ENCODE results near the gene LRMDA. TPM values are rescaled to one million over a fixed set of nuclear protein-coding genes. Genes with fewer than 3 reads are reported as not detected.

Gene LRMDA
- total RNA-seq, 4 donors from 2014 or later: 1.4 to 23.1 (median 3.6) TPM

- Histone ChIP-seq H3K27ac (no peak overlapping the region), H3K36me3 (no peaks in the 10 kb centered on the region), H3K27me3 (no peaks in the 10 kb centered on the region), H3K4me3 (no peak overlapping the region), H3K9me3 (no peaks in the 10 kb centered on the region), H3K4me1 (peaks cover 0 to 3% (median 0%) of the 10 kb centered on the region in 4 donors)
- TF ChIP-seq POLR2A (IDR thresholded peaks at IDR 0.05): no peak
- TF ChIP-seq, protein P1, sequence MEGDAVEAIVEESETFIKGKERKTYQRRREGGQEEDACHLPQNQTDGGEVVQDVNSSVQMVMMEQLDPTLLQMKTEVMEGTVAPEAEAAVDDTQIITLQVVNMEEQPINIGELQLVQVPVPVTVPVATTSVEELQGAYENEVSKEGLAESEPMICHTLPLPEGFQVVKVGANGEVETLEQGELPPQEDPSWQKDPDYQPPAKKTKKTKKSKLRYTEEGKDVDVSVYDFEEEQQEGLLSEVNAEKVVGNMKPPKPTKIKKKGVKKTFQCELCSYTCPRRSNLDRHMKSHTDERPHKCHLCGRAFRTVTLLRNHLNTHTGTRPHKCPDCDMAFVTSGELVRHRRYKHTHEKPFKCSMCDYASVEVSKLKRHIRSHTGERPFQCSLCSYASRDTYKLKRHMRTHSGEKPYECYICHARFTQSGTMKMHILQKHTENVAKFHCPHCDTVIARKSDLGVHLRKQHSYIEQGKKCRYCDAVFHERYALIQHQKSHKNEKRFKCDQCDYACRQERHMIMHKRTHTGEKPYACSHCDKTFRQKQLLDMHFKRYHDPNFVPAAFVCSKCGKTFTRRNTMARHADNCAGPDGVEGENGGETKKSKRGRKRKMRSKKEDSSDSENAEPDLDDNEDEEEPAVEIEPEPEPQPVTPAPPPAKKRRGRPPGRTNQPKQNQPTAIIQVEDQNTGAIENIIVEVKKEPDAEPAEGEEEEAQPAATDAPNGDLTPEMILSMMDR (IDR thresholded peaks at IDR 0.05): no peak
- DNase-seq: no peak
Observed at GRCh38 chr10:75793848-75794247, 362.4 kb downstream of the LRMDA start.

- H3K4me1 ChIP-seq: peaks cover 0 to 6% (median 0%) of the 10 kb centered on the region in 4 donors
- H3K9me3 ChIP-seq: no peaks in the 10 kb centered on the region
- H3K36me3 ChIP-seq: no peaks in the 10 kb centered on the region
- no peak for TF ChIP-seq POLR2A (IDR thresholded peaks at IDR 0.05)
- TF ChIP-seq, protein P1 (IDR thresholded peaks at IDR 0.05): no peak
- no peaks in the 10 kb centered on the region for H3K27me3 ChIP-seq
- H3K27ac ChIP-seq: no peak overlapping the region
- DNase-seq: no peak
- no peak overlapping the region for H3K4me3 ChIP-seq
Observed at GRCh38 chr10:75801121-75801520, 369.7 kb downstream of the LRMDA start.

GRCh38 chr10:75801661-75802060 is 370.2 kb downstream of the LRMDA start:
- TF ChIP-seq, protein P1 (IDR thresholded peaks at IDR 0.05): no peak
- no peak for TF ChIP-seq POLR2A (IDR thresholded peaks at IDR 0.05)
- no peak for DNase-seq
- H3K27ac ChIP-seq: peak overlapping the region in 1 of 4 donors; percentile 34

DNA sequence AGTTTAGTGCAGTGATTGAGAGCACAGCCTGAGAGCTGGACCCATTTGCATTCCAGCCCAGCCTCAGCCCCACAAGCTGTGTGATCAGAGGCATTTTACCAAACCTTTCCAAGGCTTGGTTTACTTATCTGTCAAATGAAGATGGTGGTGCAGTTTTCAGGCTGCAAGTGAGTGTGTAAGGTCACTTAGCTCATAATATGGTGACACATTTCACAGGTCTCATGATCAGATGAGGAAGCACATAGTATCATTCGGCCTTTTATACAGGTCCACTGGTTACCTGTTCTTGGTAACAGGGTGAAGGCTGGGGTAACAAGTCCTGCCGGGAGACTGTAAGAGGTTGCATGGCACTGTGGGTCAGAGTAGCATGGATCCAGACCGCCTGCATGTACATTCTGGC is 371.7 kb downstream of the LRMDA start:
- Histone ChIP-seq H3K36me3 (no peaks in the 10 kb centered on the region), H3K27me3 (no peaks in the 10 kb centered on the region), H3K27ac (no peak overlapping the region), H3K4me3 (no peak overlapping the region), H3K9me3 (no peaks in the 10 kb centered on the region), H3K4me1 (peaks cover 0 to 6% (median 0%) of the 10 kb centered on the region in 4 donors)
- no peak for DNase-seq
- TF ChIP-seq, protein P1 (IDR thresholded peaks at IDR 0.05): no peak
- TF ChIP-seq POLR2A (IDR thresholded peaks at IDR 0.05): no peak

More at GRCh38 chr10:75801661-75802060, 370.2 kb downstream of the LRMDA start:
- no peak overlapping the region for H3K4me3 ChIP-seq
- no peaks in the 10 kb centered on the region for H3K9me3 ChIP-seq
- H3K4me1 ChIP-seq: peaks cover 0 to 6% (median 0%) of the 10 kb centered on the region in 4 donors
- no peaks in the 10 kb centered on the region for H3K36me3 ChIP-seq
- no peaks in the 10 kb centered on the region for H3K27me3 ChIP-seq

DNA sequence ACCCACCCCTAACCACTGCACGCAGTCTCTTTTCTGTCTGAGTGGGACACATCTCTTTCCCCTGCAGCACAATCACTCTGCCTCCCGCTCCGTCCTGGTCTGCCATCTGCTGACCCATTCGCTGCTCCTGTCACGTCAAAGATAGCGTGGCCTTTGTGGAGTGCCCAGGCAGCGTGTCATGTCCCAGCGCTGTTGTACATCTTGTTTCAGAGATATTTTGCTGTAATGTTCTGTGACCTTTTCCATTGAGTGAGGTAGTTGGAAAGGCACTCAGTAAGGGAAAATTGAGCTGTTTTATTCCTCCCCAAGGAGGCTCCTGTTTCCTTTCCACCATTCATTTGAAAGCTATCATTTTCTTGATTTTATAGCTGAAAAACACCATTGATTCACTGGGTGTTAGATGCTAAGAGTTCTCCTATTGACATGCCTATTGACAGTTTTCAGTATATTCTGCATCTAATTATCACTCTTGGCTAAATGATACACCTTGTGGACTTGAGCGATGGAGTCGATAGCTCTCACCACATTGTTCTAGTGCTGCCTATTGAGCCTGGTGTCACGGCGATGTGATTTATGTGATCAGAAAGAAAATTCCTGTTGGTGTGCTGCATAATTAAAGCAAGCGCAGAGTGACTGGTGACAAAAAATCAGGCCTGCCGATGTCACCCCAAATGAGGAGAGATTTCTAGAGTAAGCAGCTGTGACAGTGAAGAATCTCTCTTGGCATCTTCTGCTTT is 372.6 kb downstream of the LRMDA start:
- Histone ChIP-seq H3K27ac (no peak overlapping the region), H3K4me3 (no peak overlapping the region), H3K4me1 (peaks cover 0 to 6% (median 0%) of the 10 kb centered on the region in 4 donors), H3K9me3 (no peaks in the 10 kb centered on the region), H3K27me3 (no peaks in the 10 kb centered on the region), H3K36me3 (no peaks in the 10 kb centered on the region)
- TF ChIP-seq POLR2A (IDR thresholded peaks at IDR 0.05): no peak
- TF ChIP-seq, protein P1 (IDR thresholded peaks at IDR 0.05): no peak
- no peak for DNase-seq
